Measurements from ENCODE around the gene HTR4.

Gene HTR4

GRCh38 chr5:148586796-148587195, 67.5 kb downstream of the HTR4 start:
- no peaks in the 10 kb centered on the region for H3K36me3 Mint-ChIP-seq
- no peaks in the 10 kb centered on the region for H3K9me3 Mint-ChIP-seq

GRCh38 chr5:148585988-148586387, 68.3 kb downstream of the HTR4 start:
- no peaks in the 10 kb centered on the region for H3K4me1 Mint-ChIP-seq
- no peak overlapping the region for H3K4me3 Mint-ChIP-seq
- peaks cover 6% of the 10 kb centered on the region for H3K9me3 Mint-ChIP-seq
- no peaks in the 10 kb centered on the region for H3K36me3 Mint-ChIP-seq
- H3K27ac Mint-ChIP-seq: no peak overlapping the region
- H3K27me3 Mint-ChIP-seq: peaks cover 2% of the 10 kb centered on the region

More at GRCh38 chr5:148586796-148587195, 67.5 kb downstream of the HTR4 start:
- Mint-ChIP-seq H3K4me1 (no peaks in the 10 kb centered on the region), H3K27me3 (peaks cover 3% of the 10 kb centered on the region), H3K4me3 (no peak overlapping the region), H3K27ac (no peak overlapping the region)

- Mint-ChIP-seq H3K27ac (no peak overlapping the region), H3K27me3 (peaks cover 2% of the 10 kb centered on the region), H3K36me3 (no peaks in the 10 kb centered on the region), H3K4me3 (no peak overlapping the region), H3K9me3 (peaks cover 7% of the 10 kb centered on the region), H3K4me1 (no peaks in the 10 kb centered on the region)
These were observed 70.2 kb downstream of the HTR4 start for GRCh38 chr5:148584103-148584502.

- Mint-ChIP-seq H3K27ac (no peak overlapping the region), H3K27me3 (peaks cover 2% of the 10 kb centered on the region), H3K9me3 (peaks cover 7% of the 10 kb centered on the region), H3K4me1 (no peaks in the 10 kb centered on the region), H3K4me3 (no peak overlapping the region), H3K36me3 (no peaks in the 10 kb centered on the region)
These were observed 70.8 kb downstream of the HTR4 start for GRCh38 chr5:148583421-148583965.

- Mint-ChIP-seq H3K27ac (no peak overlapping the region), H3K27me3 (peaks cover 11% of the 10 kb centered on the region), H3K36me3 (no peaks in the 10 kb centered on the region)
These were observed 80.2 kb downstream of the HTR4 start for GRCh38 chr5:148574167-148574566.

GRCh38 chr5:148573374-148573773, 81.0 kb downstream of the HTR4 start:
- Mint-ChIP-seq H3K27ac (no peak overlapping the region), H3K27me3 (peaks cover 13% of the 10 kb centered on the region), H3K4me3 (no peak overlapping the region), H3K9me3 (no peaks in the 10 kb centered on the region), H3K4me1 (no peaks in the 10 kb centered on the region), H3K36me3 (no peaks in the 10 kb centered on the region)

More at GRCh38 chr5:148574167-148574566, 80.2 kb downstream of the HTR4 start:
- no peaks in the 10 kb centered on the region for H3K9me3 Mint-ChIP-seq
- no peaks in the 10 kb centered on the region for H3K4me1 Mint-ChIP-seq
- H3K4me3 Mint-ChIP-seq: no peak overlapping the region

- Mint-ChIP-seq H3K27me3 (peaks cover 18% of the 10 kb centered on the region), H3K27ac (no peak overlapping the region), H3K9me3 (no peaks in the 10 kb centered on the region), H3K4me3 (no peak overlapping the region), H3K4me1 (no peaks in the 10 kb centered on the region), H3K36me3 (no peaks in the 10 kb centered on the region)
These were observed 84.4 kb downstream of the HTR4 start for GRCh38 chr5:148569948-148570347.

- peaks cover 13% of the 10 kb centered on the region for H3K27me3 Mint-ChIP-seq
- H3K36me3 Mint-ChIP-seq: no peaks in the 10 kb centered on the region
- H3K27ac Mint-ChIP-seq: no peak overlapping the region
- no peak overlapping the region for H3K4me3 Mint-ChIP-seq
- no peaks in the 10 kb centered on the region for H3K4me1 Mint-ChIP-seq
- H3K9me3 Mint-ChIP-seq: no peaks in the 10 kb centered on the region
These were observed 89.2 kb downstream of the HTR4 start for GRCh38 chr5:148565148-148565547.

GRCh38 chr5:148563021-148563420, 91.3 kb downstream of the HTR4 start:
- Mint-ChIP-seq H3K27me3 (peaks cover 13% of the 10 kb centered on the region), H3K9me3 (no peaks in the 10 kb centered on the region), H3K27ac (no peak overlapping the region), H3K4me1 (no peaks in the 10 kb centered on the region), H3K36me3 (no peaks in the 10 kb centered on the region), H3K4me3 (no peak overlapping the region)

GRCh38 chr5:148561801-148562311, 92.5 kb downstream of the HTR4 start:
- H3K9me3 Mint-ChIP-seq: no peaks in the 10 kb centered on the region
- H3K27me3 Mint-ChIP-seq: peaks cover 13% of the 10 kb centered on the region
- H3K27ac Mint-ChIP-seq: no peak overlapping the region
- H3K36me3 Mint-ChIP-seq: no peaks in the 10 kb centered on the region
- no peaks in the 10 kb centered on the region for H3K4me1 Mint-ChIP-seq
- H3K4me3 Mint-ChIP-seq: no peak overlapping the region

GRCh38 chr5:148559461-148559860, 94.9 kb downstream of the HTR4 start:
- no peak overlapping the region for H3K27ac Mint-ChIP-seq
- H3K27me3 Mint-ChIP-seq: peaks cover 10% of the 10 kb centered on the region
- H3K9me3 Mint-ChIP-seq: no peaks in the 10 kb centered on the region
- no peaks in the 10 kb centered on the region for H3K4me1 Mint-ChIP-seq
- H3K4me3 Mint-ChIP-seq: no peak overlapping the region
- no peaks in the 10 kb centered on the region for H3K36me3 Mint-ChIP-seq

GRCh38 chr5:148558892-148559291, 95.4 kb downstream of the HTR4 start:
- H3K36me3 Mint-ChIP-seq: no peaks in the 10 kb centered on the region
- no peaks in the 10 kb centered on the region for H3K4me1 Mint-ChIP-seq
- no peaks in the 10 kb centered on the region for H3K9me3 Mint-ChIP-seq
- no peak overlapping the region for H3K27ac Mint-ChIP-seq
- no peak overlapping the region for H3K4me3 Mint-ChIP-seq
- peaks cover 8% of the 10 kb centered on the region for H3K27me3 Mint-ChIP-seq

- H3K27me3 Mint-ChIP-seq: peaks cover 8% of the 10 kb centered on the region
- H3K36me3 Mint-ChIP-seq: no peaks in the 10 kb centered on the region
- H3K9me3 Mint-ChIP-seq: no peaks in the 10 kb centered on the region
- H3K27ac Mint-ChIP-seq: no peak overlapping the region
- no peak overlapping the region for H3K4me3 Mint-ChIP-seq
- no peaks in the 10 kb centered on the region for H3K4me1 Mint-ChIP-seq
These were observed 97.5 kb downstream of the HTR4 start for GRCh38 chr5:148556835-148557234.

- peaks cover 3% of the 10 kb centered on the region for H3K27me3 Mint-ChIP-seq
- H3K4me1 Mint-ChIP-seq: no peaks in the 10 kb centered on the region
- no peaks in the 10 kb centered on the region for H3K9me3 Mint-ChIP-seq
- no peak overlapping the region for H3K27ac Mint-ChIP-seq
- no peak overlapping the region for H3K4me3 Mint-ChIP-seq
- no peaks in the 10 kb centered on the region for H3K36me3 Mint-ChIP-seq
These were observed 99.7 kb downstream of the HTR4 start for GRCh38 chr5:148554621-148555020.

- Mint-ChIP-seq H3K36me3 (no peaks in the 10 kb centered on the region), H3K4me1 (no peaks in the 10 kb centered on the region), H3K27ac (no peak overlapping the region), H3K9me3 (peaks cover 6% of the 10 kb centered on the region), H3K27me3 (peaks cover 9% of the 10 kb centered on the region), H3K4me3 (no peak overlapping the region)
These were observed 110.6 kb downstream of the HTR4 start for GRCh38 chr5:148543727-148544126.

GRCh38 chr5:148542812-148543211, 111.5 kb downstream of the HTR4 start:
- no peak overlapping the region for H3K27ac Mint-ChIP-seq
- peaks cover 6% of the 10 kb centered on the region for H3K9me3 Mint-ChIP-seq
- H3K4me1 Mint-ChIP-seq: no peaks in the 10 kb centered on the region
- H3K27me3 Mint-ChIP-seq: peaks cover 8% of the 10 kb centered on the region
- no peak overlapping the region for H3K4me3 Mint-ChIP-seq
- H3K36me3 Mint-ChIP-seq: no peaks in the 10 kb centered on the region

Measured in activated naive CD4-positive, alpha-beta T cell treated with anti-CD3 and anti-CD28 coated beads, Interleukin-2, amount 50 U/mL, for 24 hours (primary cell).